PC-9 (cell line): ENCODE data around the gene FAM83G.

Source experiments
- CTCF ChIP-seq: fragments of 200-600 bp; sonication (generic); conservative IDR thresholded peaks from 2 replicates; pipeline ENCODE4 v1.6.1; 2017; ENCODE audit warnings: mixed run types, antibody characterized with exemption, mild to moderate bottlenecking, moderate library complexity
- EZH2 ChIP-seq: fragments of 200-600 bp; sonication (generic); IDR thresholded peaks from 2 replicates; pipeline ENCODE4 v1.8.0; 2017; ENCODE audit warnings: antibody characterized with exemption, low read depth

GRCh38 chr17:18944646-18945045 is 59.9 kb downstream of the FAM83G start:
- no peak for TF ChIP-seq CTCF
- TF ChIP-seq EZH2 = no peak
